Thymus (tissue), 14 donors: Measurements from ENCODE around the gene UPK1B. TPM values are rescaled to one million over a fixed set of nuclear protein-coding genes. Genes with fewer than 3 reads are reported as not detected.
"Not testable (repeated sequence)": the region's sequence is repeated elsewhere in the genome, so short reads cannot be mapped to it uniquely, and the experiment has no call there.

Experiments
- DNase-seq, 9 donors: peaks; one replicate each; pipeline ENCODE4 v3.0.0-alpha.2; 2013; ENCODE audit warnings: low spot score in 9 of 9, low read depth in 6 of 9, missing footprints in 1 of 9
- H3K27ac ChIP-seq, 2 donors: one replicate each; pipeline ENCODE4 v1.5.1; 2013; ENCODE audit warnings: control low read depth in 1 of 2, low read depth in 1 of 2, low read length in 1 of 2, mild to moderate bottlenecking in 1 of 2, moderate library complexity in 1 of 2
- H3K27me3 ChIP-seq, 2 donors: one replicate each; pipeline ENCODE4 v1.5.1; 2013; ENCODE audit warnings: low read length in 1 of 2; ENCODE audit not compliant: control insufficient read depth in 2 of 2, insufficient read depth in 1 of 2
- H3K36me3 ChIP-seq, 2 donors: one replicate each; pipeline ENCODE4 v1.5.1; 2013; ENCODE audit warnings: low read length in 1 of 2, mild to moderate bottlenecking in 1 of 2, moderate library complexity in 1 of 2; ENCODE audit not compliant: control insufficient read depth in 2 of 2, insufficient read depth in 2 of 2
- H3K4me1 ChIP-seq, 2 donors: one replicate each; pipeline ENCODE4 v1.5.1; 2013; ENCODE audit warnings: low read length in 2 of 2; ENCODE audit not compliant: control insufficient read depth in 2 of 2, insufficient read depth in 2 of 2
- H3K4me3 ChIP-seq, 2 donors: one replicate each; pipeline ENCODE4 v1.5.1; 2013; ENCODE audit warnings: low read length in 2 of 2, control low read depth in 1 of 2, mild to moderate bottlenecking in 1 of 2
- H3K9me3 ChIP-seq, 2 donors: one replicate each; pipeline ENCODE4 v1.5.1; 2013; ENCODE audit warnings: low read length in 1 of 2, mild to moderate bottlenecking in 1 of 2; ENCODE audit not compliant: control insufficient read depth in 2 of 2, insufficient read depth in 1 of 2
- WGBS: extraction: QIAGEN DNeasy Blood & Tissue Kit; methylation state at CpG from one replicate; pipeline ENCODE4 v1.1.7; 2013; 5-methylcytosine and 5-hydroxymethylcytosine counted together
- long read RNA-seq, 10 donors: transcript quantifications; one replicate each; lab custom pipeline, GENCODE V29; 2026
- polyA plus RNA-seq: library from polyadenylated mRNA; stranded (reverse); fragments of 200-250 nt; gene quantifications from one replicate; pipeline ENCODE4 v1.2.3, GENCODE V29; 2013
- total RNA-seq: library from RNA; stranded (reverse); fragments of 120-200 nt; gene quantifications from one replicate; pipeline ENCODE4 v1.2.4, GENCODE V29; 2013
- donor health status: healthy.

Gene UPK1B
- total RNA-seq = 0.52 TPM
- polyA plus RNA-seq = 8.6 TPM
- long read RNA-seq, donor 1 = 0 reads
- long read RNA-seq, donor 2, partial matches to known transcripts = 0 of 1 reads
- long read RNA-seq, donor 2, other reads (novel, unspliced or antisense) = 0 of 1 reads
- long read RNA-seq, donor 3 = 0 reads
- long read RNA-seq, donor 4 = 0 reads
- long read RNA-seq, donor 5, partial matches to known transcripts = 0 of 1 reads
- long read RNA-seq, donor 5, other reads (novel, unspliced or antisense) = 0 of 1 reads
- long read RNA-seq, donor 6 = 0 reads
- long read RNA-seq, donor 7, partial matches to known transcripts = 0 of 1 reads
- long read RNA-seq, donor 7, other reads (novel, unspliced or antisense) = 0 of 1 reads
- long read RNA-seq, donor 8 = 0 reads
- long read RNA-seq, donor 9 = 0 reads
- long read RNA-seq, donor 10 = 0 reads

DNA sequence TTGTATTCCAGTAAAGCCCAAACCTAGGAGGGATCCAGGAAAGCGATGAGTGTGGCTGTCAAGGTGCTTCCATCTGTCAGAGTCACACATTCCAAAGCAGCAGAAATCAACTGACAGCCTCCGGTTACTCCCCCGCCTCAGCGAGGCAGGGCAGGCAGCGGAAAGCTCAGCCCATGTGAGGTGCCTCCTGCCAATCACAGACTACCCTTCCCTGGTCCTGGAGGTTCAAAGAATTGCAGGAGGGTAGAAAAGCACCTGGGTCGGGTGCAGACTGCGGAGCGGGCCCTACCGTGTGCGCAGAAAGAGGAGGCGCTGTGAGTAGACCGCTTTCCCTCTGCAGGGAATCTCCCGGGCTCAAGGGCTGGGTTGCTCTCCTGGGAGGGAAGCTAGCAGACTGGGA is at the start of gene UPK1B:
UPK1B (plus strand) TSS at position 274 of the 400 bp plus-strand sequence. CDS start 13,144 bp downstream, outside the sequence.
- Histone ChIP-seq H3K36me3 (no peaks in the 10 kb centered on the region), H3K27ac (no peak within 1 kb of the TSS), H3K9me3 (no peaks in the 10 kb centered on the region), H3K4me3 (no peak within 1 kb of the TSS), H3K4me1 (no peaks in the 10 kb centered on the region), H3K27me3 (peaks cover 0 to 22% of the 10 kb centered on the region in 2 donors)
- peak in 4 of 9 donors; percentile 2 to 29 (median 12) for DNase-seq
- 48% methylated on average over 13 of the region's 13 CpGs for WGBS

DNA sequence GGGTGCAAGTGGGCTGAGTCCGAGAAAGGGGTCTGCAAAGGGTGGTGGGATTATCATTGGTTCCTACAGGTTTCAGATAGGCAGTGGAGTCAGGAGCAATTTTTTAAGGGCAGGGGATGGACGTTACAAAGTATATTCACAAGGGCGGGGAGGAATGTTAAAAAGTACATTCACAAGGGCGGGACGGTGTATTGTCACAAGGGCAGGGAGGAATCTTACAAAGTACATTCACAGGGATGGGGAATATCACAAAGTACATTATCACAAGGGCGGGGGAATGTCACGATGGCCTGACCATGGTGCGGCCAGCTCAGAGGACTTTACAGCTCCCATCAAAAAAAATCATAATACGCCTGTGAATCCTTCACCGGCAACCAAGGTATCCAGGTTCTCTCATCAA is 48.1 kb upstream of the UPK1B start:
- H3K4me3 ChIP-seq = no peak overlapping the region
- DNase-seq = no peak
- no peaks in the 10 kb centered on the region for H3K36me3 ChIP-seq
- H3K27me3 ChIP-seq = no peaks in the 10 kb centered on the region
- no peak overlapping the region for H3K27ac ChIP-seq
- no peaks in the 10 kb centered on the region for H3K4me1 ChIP-seq
- WGBS = 96% methylated on average over 10 of the region's 10 CpGs
- no peaks in the 10 kb centered on the region for H3K9me3 ChIP-seq

DNA sequence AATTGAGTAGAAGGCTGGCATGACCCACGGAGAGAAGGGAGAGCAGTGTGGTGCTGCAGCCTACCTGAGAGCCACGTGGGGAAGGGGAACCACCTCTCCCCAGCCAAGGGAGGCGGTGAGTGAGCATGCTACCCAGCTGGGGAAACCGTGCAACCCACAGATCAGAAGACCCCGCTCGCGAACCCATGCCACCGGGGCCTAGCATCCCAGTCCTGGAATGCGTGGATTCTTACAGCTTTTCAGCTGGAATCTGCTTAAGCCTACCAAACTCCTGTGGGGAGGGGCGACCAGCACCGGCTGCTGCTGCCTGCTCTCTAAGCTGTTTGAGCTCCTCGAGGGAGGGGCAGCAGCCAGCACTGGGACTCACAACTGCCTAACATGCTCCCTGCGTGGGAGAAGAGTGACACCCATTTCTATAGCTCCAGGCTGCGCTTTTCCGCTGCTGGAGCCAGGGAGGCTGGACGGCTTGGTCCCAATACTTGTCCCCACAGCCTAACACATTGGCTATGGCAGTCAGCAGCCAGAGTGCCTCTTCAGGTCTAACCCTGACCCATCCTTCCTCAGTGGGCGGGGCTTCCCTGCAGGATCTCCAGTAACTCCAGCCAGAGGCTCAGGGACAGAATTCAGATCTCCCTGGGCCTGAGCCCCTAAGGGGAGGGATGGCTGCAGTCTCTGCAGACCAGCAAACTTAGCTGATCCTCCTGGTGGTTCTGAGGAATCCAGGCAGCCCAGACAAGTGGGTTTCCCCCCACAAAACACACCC is 47.5 kb upstream of the UPK1B start:
- no peaks in the 10 kb centered on the region for H3K27me3 ChIP-seq
- H3K4me1 ChIP-seq = no peaks in the 10 kb centered on the region
- no peaks in the 10 kb centered on the region for H3K36me3 ChIP-seq
- no peaks in the 10 kb centered on the region for H3K9me3 ChIP-seq
- WGBS = 84% methylated on average over 17 of the region's 17 CpGs
- no peak for DNase-seq
- H3K4me3 ChIP-seq = no peak overlapping the region
- H3K27ac ChIP-seq = no peak overlapping the region

DNA sequence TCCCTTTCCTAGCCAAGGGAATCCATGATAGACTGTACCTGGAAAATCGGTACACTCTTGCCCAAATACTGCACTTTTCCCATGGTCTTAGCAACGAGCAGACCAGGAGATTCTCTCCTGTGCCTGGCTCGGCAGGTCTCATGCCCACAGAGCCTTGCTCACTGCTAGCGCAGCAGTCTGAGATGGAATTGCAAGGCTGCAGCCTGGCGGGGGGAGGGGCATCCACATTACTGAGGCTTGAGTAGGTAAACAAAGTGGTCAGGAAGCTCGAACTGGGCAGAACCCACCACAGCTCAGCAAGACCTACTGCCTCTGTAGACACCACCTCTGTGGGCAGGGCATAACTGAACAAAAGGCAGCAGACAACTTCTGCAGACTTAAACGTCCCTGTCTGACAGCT is 43.1 kb upstream of the UPK1B start:
- H3K9me3 ChIP-seq, H3K4me1 ChIP-seq, H3K4me3 ChIP-seq, H3K27ac ChIP-seq, H3K36me3 ChIP-seq, H3K27me3 ChIP-seq, DNase-seq: not testable (repeated sequence)
- WGBS = 60% methylated on average over 7 of the region's 7 CpGs

DNA sequence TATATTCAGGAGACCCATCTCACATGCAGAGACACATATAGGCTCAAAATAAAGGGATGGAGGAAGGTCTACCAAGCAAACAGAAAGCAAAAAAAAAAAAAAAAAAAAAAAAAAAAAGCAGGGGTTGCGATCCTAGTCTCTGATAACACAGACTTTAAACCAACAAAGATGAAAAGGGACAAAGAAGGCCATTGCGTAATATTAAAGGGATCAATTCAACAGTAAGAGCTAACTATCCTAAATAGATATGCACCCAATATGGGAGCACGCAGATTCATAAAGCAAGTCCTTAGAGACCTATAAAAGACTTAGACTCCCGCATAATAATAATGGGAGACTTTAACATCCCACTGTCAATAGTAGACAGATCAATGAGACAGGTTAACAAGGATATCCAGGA is 41.1 kb upstream of the UPK1B start:
- H3K4me1 ChIP-seq, H3K27me3 ChIP-seq, H3K27ac ChIP-seq, H3K9me3 ChIP-seq, H3K4me3 ChIP-seq, H3K36me3 ChIP-seq, DNase-seq: not testable (repeated sequence)
- WGBS = 98% methylated on average over 4 of the region's 4 CpGs

DNA sequence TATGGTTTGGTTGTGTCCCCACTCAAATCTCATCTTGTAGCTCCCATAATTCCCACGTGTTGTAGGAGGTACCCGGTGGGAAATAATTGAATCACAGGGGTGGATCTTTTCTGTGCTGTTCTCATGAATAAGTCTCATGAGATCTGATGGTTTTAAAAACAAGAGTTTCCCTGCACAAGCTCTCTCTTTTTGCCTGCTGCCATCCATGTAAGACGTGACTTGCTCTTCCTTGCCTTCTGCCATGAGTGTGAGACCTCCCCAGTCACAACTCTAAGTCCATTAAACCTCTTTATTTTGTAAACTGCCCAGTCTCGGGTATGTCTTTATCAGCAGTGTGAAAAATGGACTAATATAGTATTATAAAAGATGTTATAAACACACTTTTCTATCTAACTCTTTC is 34.0 kb upstream of the UPK1B start:
- not testable (repeated sequence) for H3K27ac ChIP-seq, H3K36me3 ChIP-seq, H3K4me1 ChIP-seq, H3K9me3 ChIP-seq, DNase-seq, H3K4me3 ChIP-seq, H3K27me3 ChIP-seq
- WGBS = 92% methylated on average over 4 of the region's 4 CpGs

DNA sequence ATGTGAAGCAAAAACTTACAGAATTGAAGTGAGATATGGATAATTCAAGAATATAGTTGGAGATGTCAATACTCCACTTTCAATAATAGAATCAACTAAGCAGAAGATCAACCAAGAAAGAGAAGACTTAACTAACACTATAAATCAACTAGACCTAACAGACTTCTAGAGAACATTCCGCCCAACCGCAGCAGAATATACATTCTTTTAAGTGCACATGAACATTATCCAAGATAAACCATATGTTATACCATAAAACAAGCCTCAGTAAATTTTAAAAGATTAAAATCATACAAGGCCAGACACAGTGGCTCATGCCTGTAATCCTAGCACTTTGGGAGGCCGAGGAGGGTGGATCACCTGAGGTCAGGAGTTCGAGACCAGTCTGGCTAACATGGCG is 32.9 kb upstream of the UPK1B start:
- no peak overlapping the region for H3K27ac ChIP-seq
- no peak for DNase-seq
- H3K27me3 ChIP-seq = no peaks in the 10 kb centered on the region
- H3K4me1 ChIP-seq = no peaks in the 10 kb centered on the region
- H3K4me3 ChIP-seq = no peak overlapping the region
- WGBS = 98% methylated on average over 5 of the region's 5 CpGs
- H3K36me3 ChIP-seq = no peaks in the 10 kb centered on the region
- no peaks in the 10 kb centered on the region for H3K9me3 ChIP-seq

DNA sequence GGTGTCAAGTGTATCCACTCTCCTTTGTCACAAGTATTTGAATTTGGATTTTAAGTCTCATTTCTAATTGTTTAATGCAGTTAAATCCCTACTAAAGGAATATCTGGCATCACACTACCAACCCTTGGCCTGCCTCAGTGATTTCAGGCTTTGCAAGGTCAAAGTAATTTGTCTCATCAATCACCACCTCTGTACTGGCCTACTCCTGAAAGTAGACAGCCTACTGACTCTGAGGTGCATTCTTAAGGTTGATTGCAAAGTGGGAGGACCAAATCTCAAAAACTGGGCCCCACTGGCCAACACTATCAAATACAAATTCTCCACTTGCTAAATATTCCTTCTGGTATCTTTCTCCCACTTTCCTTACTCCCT is 28.3 kb upstream of the UPK1B start:
- Histone ChIP-seq H3K9me3 (no peaks in the 10 kb centered on the region), H3K4me1 (no peaks in the 10 kb centered on the region), H3K27ac (no peak overlapping the region), H3K36me3 (no peaks in the 10 kb centered on the region), H3K4me3 (no peak overlapping the region), H3K27me3 (no peaks in the 10 kb centered on the region)
- DNase-seq = no peak

DNA sequence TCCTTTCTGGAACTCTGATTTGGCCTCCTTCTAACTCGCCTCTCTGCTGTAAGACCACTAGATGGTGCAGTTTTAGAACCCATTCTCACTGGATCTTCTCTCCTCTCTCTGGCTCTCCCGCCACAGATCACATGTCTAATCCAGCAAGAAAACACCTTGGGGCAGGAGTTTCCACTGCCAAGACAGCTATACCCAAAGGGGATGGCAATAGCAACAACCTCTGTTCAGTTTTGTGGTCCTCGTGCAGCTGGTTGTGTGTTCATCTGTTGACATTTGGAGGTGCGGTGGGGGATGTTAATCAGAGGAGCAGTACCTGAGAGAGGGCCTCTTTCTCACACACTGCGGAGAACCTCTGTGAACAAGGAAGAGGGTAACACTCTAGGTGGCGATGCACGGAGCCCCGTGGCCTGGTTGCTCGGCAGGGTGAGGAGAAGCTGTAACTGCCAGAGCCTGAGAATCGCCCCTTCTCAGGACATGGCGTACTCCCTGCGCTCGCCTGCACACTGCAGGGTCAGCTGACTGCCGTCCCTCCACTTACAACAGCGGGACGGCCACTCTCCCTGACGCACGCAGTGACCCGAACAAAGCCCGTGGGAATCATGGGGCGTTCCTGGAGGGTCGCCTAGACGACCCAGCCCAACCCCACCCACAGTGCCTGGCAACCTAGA is 27.8 kb upstream of the UPK1B start, which contains the start of gene TEX55:
TEX55 (plus strand) TSS at position 666 of the 668 bp plus-strand sequence. CDS start 25 bp downstream, outside the sequence.
- Histone ChIP-seq H3K4me1 (no peaks in the 10 kb centered on the region), H3K4me3 (no peak within 1 kb of the TSS), H3K27me3 (no peaks in the 10 kb centered on the region), H3K36me3 (no peaks in the 10 kb centered on the region), H3K9me3 (no peaks in the 10 kb centered on the region), H3K27ac (no peak within 1 kb of the TSS)
- peak in 6 of 9 donors; percentile 2 to 51 (median 7) for DNase-seq
- WGBS = 88% methylated on average over 23 of the region's 23 CpGs
